ENCODE data around the gene ZNF845.
"Not testable (repeated sequence)": the region's sequence is repeated elsewhere in the genome, so short reads cannot be mapped to it uniquely, and the experiment has no call there.

The ZNF845 gene

GRCh38 chr19:53389978-53390377 is 56.4 kb downstream of the ZNF845 start:
- H3K27me3 ChIP-seq (replicated peaks), result no peaks in the 10 kb centered on the region
- in situ Hi-C loops (cut with HindIII; ENCODE audit: low pct_ligation_motif_present, low sequenced_read_pairs), result no loop called here
- no peak for TF ChIP-seq CTCF (IDR thresholded peaks at IDR 0.05; ENCODE audit: low read depth, low read length, missing control alignments)
- H3K36me3 ChIP-seq (replicated peaks), result no peaks in the 10 kb centered on the region
- H3K27ac ChIP-seq, result no peak overlapping the region
- no peak overlapping the region for H3K4me3 ChIP-seq (ENCODE audit: low read depth, low read length)
- DNase-seq, result no peak

- TF ChIP-seq CTCF (IDR thresholded peaks at IDR 0.05; ENCODE audit: low read depth, low read length, missing control alignments), result no peak
- Histone ChIP-seq H3K36me3 (replicated peaks) (peaks cover 5% of the 10 kb centered on the region), H3K4me3 (ENCODE audit: low read depth, low read length) (peak overlapping the region; percentile 77), H3K27ac (no peak overlapping the region), H3K27me3 (replicated peaks) (no peaks in the 10 kb centered on the region)
- DNase-seq, result no peak
- in situ Hi-C loops (cut with HindIII; ENCODE audit: low pct_ligation_motif_present, low sequenced_read_pairs), result no loop called here
Measured at GRCh38 chr19:53394522-53394973, 61.0 kb downstream of the ZNF845 start.

GRCh38 chr19:53394974-53395839 is 61.7 kb downstream of the ZNF845 start, which contains the start of gene ZNF765:
ZNF765 (plus strand) TSS chr19:53395149; CDS start chr19:53398016, 2,867 bp downstream.
- Histone ChIP-seq H3K27ac (peak within 1 kb of the TSS; percentile 49), H3K36me3 (replicated peaks) (peaks cover 9% of the 10 kb centered on the region), H3K27me3 (replicated peaks) (no peaks in the 10 kb centered on the region), H3K4me3 (ENCODE audit: low read depth, low read length) (peak within 1 kb of the TSS; percentile 77)
- TF ChIP-seq CTCF (IDR thresholded peaks at IDR 0.05; ENCODE audit: low read depth, low read length, missing control alignments), result peak; percentile 64
- in situ Hi-C loops (cut with HindIII; ENCODE audit: low pct_ligation_motif_present, low sequenced_read_pairs), result no loop called here
- DNase-seq, result peak; percentile 88

GRCh38 chr19:53395840-53396524 is 62.4 kb downstream of the ZNF845 start:
- in situ Hi-C loops (cut with HindIII; ENCODE audit: low pct_ligation_motif_present, low sequenced_read_pairs); H3K27me3 ChIP-seq (replicated peaks); H3K27ac ChIP-seq; DNase-seq: not testable (repeated sequence)
- peak overlapping the region; percentile 77 for H3K4me3 ChIP-seq (ENCODE audit: low read depth, low read length)
- H3K36me3 ChIP-seq (replicated peaks), result peaks cover 11% of the 10 kb centered on the region

- Histone ChIP-seq H3K27me3 (replicated peaks) (no peaks in the 10 kb centered on the region), H3K36me3 (replicated peaks) (peaks cover 11% of the 10 kb centered on the region), H3K4me3 (ENCODE audit: low read depth, low read length) (no peak overlapping the region), H3K27ac (no peak overlapping the region)
- in situ Hi-C loops (cut with HindIII; ENCODE audit: low pct_ligation_motif_present, low sequenced_read_pairs), result no loop called here
- DNase-seq, result no peak
- TF ChIP-seq CTCF (IDR thresholded peaks at IDR 0.05; ENCODE audit: low read depth, low read length, missing control alignments), result no peak
Measured at GRCh38 chr19:53396525-53396868, 62.9 kb downstream of the ZNF845 start.

- H3K27ac ChIP-seq; H3K4me3 ChIP-seq (ENCODE audit: low read depth, low read length); H3K27me3 ChIP-seq (replicated peaks); DNase-seq; in situ Hi-C loops (cut with HindIII; ENCODE audit: low pct_ligation_motif_present, low sequenced_read_pairs): not testable (repeated sequence)
- H3K36me3 ChIP-seq (replicated peaks), result peaks cover 18% of the 10 kb centered on the region
Measured at GRCh38 chr19:53397918-53398317, 64.4 kb downstream of the ZNF845 start.

Measured in brain microvascular endothelial cell (primary cell).